Fibroblast of lung (primary cell): ENCODE results near the gene FOXD3. TPM values are rescaled to one million over a fixed set of nuclear protein-coding genes. Genes with fewer than 3 reads are reported as not detected.
A peak's percentile ranks its signal among the peaks of the same experiment; 100 is the strongest.

ENCODE experiments used
- DNase-seq, 2 donors: peaks; one replicate each; pipeline versions ENCODE4 v3.0.0 to v3.0.0-alpha.2; 2010; ENCODE audit warnings: low read depth in 2 of 2
- H2AFZ ChIP-seq: 2 replicates; pipeline ENCODE4 v1.5.1; 2012; ENCODE audit warnings: low read length, control low read depth, inconsistent platforms
- H3K27ac ChIP-seq: 2 replicates; pipeline ENCODE4 v1.5.1; 2011; ENCODE audit warnings: low read length, control low read depth; ENCODE audit not compliant: insufficient read depth
- H3K27me3 ChIP-seq: 2 replicates; pipeline ENCODE4 v1.5.1; 2011; ENCODE audit warnings: mild to moderate bottlenecking, low read length; ENCODE audit not compliant: control insufficient read depth, insufficient read depth
- H3K36me3 ChIP-seq: 2 replicates; pipeline ENCODE4 v1.5.1; 2011; ENCODE audit warnings: low read length; ENCODE audit not compliant: control insufficient read depth, insufficient read depth
- H3K4me1 ChIP-seq: 2 replicates; pipeline ENCODE4 v1.5.1; 2011; ENCODE audit warnings: low read length; ENCODE audit not compliant: control insufficient read depth, insufficient read depth; ENCODE audit errors: extremely low read depth
- H3K4me2 ChIP-seq: 2 replicates; pipeline ENCODE4 v1.5.1; 2011; ENCODE audit warnings: low read length, control low read depth; ENCODE audit not compliant: insufficient read depth; ENCODE audit errors: extremely low read depth
- H3K4me3 ChIP-seq, 4 experiments: fragments of 200-600 bp in 1 of 4; sonication (generic) in 1 of 4; replicated peaks in 1 of 4; 2 replicates each; pipeline ENCODE4 v1.5.1; 2011 to 2016; ENCODE audit warnings: low read length in 4 of 4, low read depth in 3 of 4, mild to moderate bottlenecking in 3 of 4, control low read depth in 2 of 4, inconsistent platforms in 1 of 4, mixed read lengths in 1 of 4; ENCODE audit not compliant: insufficient read depth in 1 of 4; ENCODE audit errors: control extremely low read depth in 1 of 4
- H3K79me2 ChIP-seq: 2 replicates; pipeline ENCODE4 v1.5.1; 2012; ENCODE audit warnings: mild to moderate bottlenecking, low read length, inconsistent platforms; ENCODE audit not compliant: control insufficient read depth, insufficient read depth
- H3K9ac ChIP-seq: 2 replicates; pipeline ENCODE4 v1.5.1; 2011; ENCODE audit warnings: mild to moderate bottlenecking, low read length, control low read depth; ENCODE audit not compliant: insufficient read depth
- H3K9me3 ChIP-seq: 2 replicates; pipeline ENCODE4 v1.5.1; 2012; ENCODE audit warnings: low read depth, low read length; ENCODE audit not compliant: control insufficient read depth, insufficient read depth
- H4K20me1 ChIP-seq: 2 replicates; pipeline ENCODE4 v1.5.1; 2011; ENCODE audit warnings: low read length; ENCODE audit not compliant: control insufficient read depth, insufficient read depth; ENCODE audit errors: extremely low read depth
- CTCF ChIP-seq, 2 donors: IDR thresholded peaks in 1 of 2; conservative IDR thresholded peaks in 1 of 2; 1 replicate in 1 of 2; 2 replicates in 1 of 2; pipeline ENCODE4 v1.5.1; 2011 to 2012; ENCODE audit warnings: low read length in 2 of 2, control low read depth in 1 of 2, inconsistent platforms in 1 of 2, low read depth in 1 of 2, mild to moderate bottlenecking in 1 of 2
- EZH2 ChIP-seq: IDR thresholded peaks from 2 replicates; pipeline ENCODE4 v1.5.1; 2012; ENCODE audit warnings: low read length, control low read depth, mild to moderate bottlenecking; ENCODE audit errors: missing control alignments
- polyA plus RNA-seq, 2 donors: library from polyadenylated mRNA; depleted of rRNA in 1 of 2; stranded (reverse) in 1 of 2; unstranded in 1 of 2; fragments of >200 nt; gene quantifications; 2 replicates each; pipeline ENCODE4 v1.2.1, GENCODE V29; 2011 to 2012; ENCODE audit warnings: missing spikeins in 1 of 2
- total RNA-seq: library from RNA; depleted of rRNA; stranded (reverse); fragments of >200 nt; gene quantifications from 2 replicates; pipeline ENCODE4 v1.2.1, GENCODE V29; 2014

The FOXD3 gene
- total and polyA plus RNA-seq, 2 donors (not counting 1 experiment from before 2014, with no cell fraction given), result not detected

GRCh38 chr1:63329621-63330330 is 7.4 kb downstream of the FOXD3 start:
- H4K20me1 ChIP-seq, result no peaks in the 10 kb centered on the region
- DNase-seq, result no peak
- H3K4me2 ChIP-seq, result no peak overlapping the region
- H3K36me3 ChIP-seq, result no peaks in the 10 kb centered on the region
- TF ChIP-seq EZH2 (peak; percentile 74), CTCF (conservative IDR thresholded peaks at IDR 0.05 in 1 of 2, IDR thresholded peaks at IDR 0.05 in 1 of 2; ENCODE audit: low read depth in 1 of 2, low read length in 2 of 2) (no peak)
- H3K4me1 ChIP-seq, result peaks cover 2% of the 10 kb centered on the region
- H3K27me3 ChIP-seq, result peaks cover 72% of the 10 kb centered on the region
- H2AFZ ChIP-seq, result no peak overlapping the region
- no peak overlapping the region for H3K4me3 ChIP-seq
- no peak overlapping the region for H3K27ac ChIP-seq
- no peaks in the 10 kb centered on the region for H3K9me3 ChIP-seq
- no peaks in the 10 kb centered on the region for H3K79me2 ChIP-seq
- H3K9ac ChIP-seq, result no peak overlapping the region

- H3K36me3 ChIP-seq, result no peaks in the 10 kb centered on the region
- H3K27me3 ChIP-seq, result peaks cover 67% of the 10 kb centered on the region
- no peak for DNase-seq
- H4K20me1 ChIP-seq, result no peaks in the 10 kb centered on the region
- H3K4me1 ChIP-seq, result peaks cover 2% of the 10 kb centered on the region
- no peak overlapping the region for H3K9ac ChIP-seq
- TF ChIP-seq CTCF (conservative IDR thresholded peaks at IDR 0.05 in 1 of 2, IDR thresholded peaks at IDR 0.05 in 1 of 2; ENCODE audit: low read depth in 1 of 2, low read length in 2 of 2), result no peak
- TF ChIP-seq EZH2, result peak; percentile 68
- H3K27ac ChIP-seq, result no peak overlapping the region
- H3K4me3 ChIP-seq, result no peak overlapping the region
- no peak overlapping the region for H2AFZ ChIP-seq
- H3K79me2 ChIP-seq, result no peaks in the 10 kb centered on the region
- no peaks in the 10 kb centered on the region for H3K9me3 ChIP-seq
- H3K4me2 ChIP-seq, result no peak overlapping the region
These were observed 8.1 kb downstream of the FOXD3 start for GRCh38 chr1:63330331-63330916.

GRCh38 chr1:63342402-63342801 is 20.0 kb downstream of the FOXD3 start:
- Histone ChIP-seq H3K4me2 (no peak overlapping the region), H4K20me1 (no peaks in the 10 kb centered on the region), H2AFZ (no peak overlapping the region), H3K27ac (no peak overlapping the region), H3K9me3 (no peaks in the 10 kb centered on the region), H3K27me3 (peaks cover 5% of the 10 kb centered on the region), H3K4me3 (no peak overlapping the region), H3K36me3 (no peaks in the 10 kb centered on the region), H3K9ac (no peak overlapping the region), H3K79me2 (no peaks in the 10 kb centered on the region), H3K4me1 (no peaks in the 10 kb centered on the region)
- no peak for DNase-seq
- no peak for TF ChIP-seq EZH2
- no peak for TF ChIP-seq CTCF (conservative IDR thresholded peaks at IDR 0.05 in 1 of 2, IDR thresholded peaks at IDR 0.05 in 1 of 2; ENCODE audit: low read depth in 1 of 2, low read length in 2 of 2)
